AG09319 (cell line): Measurements from ENCODE around the gene DIPK1B.

Experiments used
- DNase-seq: peaks from one replicate; pipeline ENCODE4 v3.0.0-alpha.2; 2010; ENCODE audit warnings: low read depth; ENCODE audit errors: extremely low read depth
- CTCF ChIP-seq: IDR thresholded peaks from 2 replicates; pipeline ENCODE4 v1.5.1; 2011; ENCODE audit warnings: low read depth, mild to moderate bottlenecking, inconsistent platforms, low read length, moderate library complexity

The DIPK1B gene

GRCh38 chr9:136693135-136693489 is 19.3 kb upstream of the DIPK1B start:
- DNase-seq, result no peak
- no peak for TF ChIP-seq CTCF

- no peak for DNase-seq
- no peak for TF ChIP-seq CTCF
Measured at GRCh38 chr9:136693490-136694162, 18.7 kb upstream of the DIPK1B start.

- DNase-seq, result no peak
- peak; percentile 63 for TF ChIP-seq CTCF
Measured at GRCh38 chr9:136694163-136694871, 18.1 kb upstream of the DIPK1B start.

- no peak for DNase-seq
- TF ChIP-seq CTCF, result no peak
Measured at GRCh38 chr9:136694872-136695247, 17.5 kb upstream of the DIPK1B start.

- DNase-seq, result no peak
- TF ChIP-seq CTCF, result no peak
Measured at GRCh38 chr9:136695435-136695895, 16.9 kb upstream of the DIPK1B start.

GRCh38 chr9:136695955-136696354 is 16.4 kb upstream of the DIPK1B start:
- TF ChIP-seq CTCF, result no peak
- DNase-seq, result no peak

GRCh38 chr9:136696502-136696901 is 15.9 kb upstream of the DIPK1B start:
- DNase-seq, result no peak
- no peak for TF ChIP-seq CTCF
